GM21576 (cell line): ENCODE results near the gene PPIAL4G.
"Not testable (repeated sequence)": the region's sequence is repeated elsewhere in the genome, so short reads cannot be mapped to it uniquely, and the experiment has no call there.

Source experiments
- ATAC-seq: cut with Tn5 transposase; IDR thresholded peaks from one replicate; pipeline ENCODE4 v1.9.1; 2021; ENCODE audit warnings: mild to moderate bottlenecking, moderate library complexity; ENCODE audit not compliant: unreplicated experiment

The PPIAL4G gene

GRCh38 chr1:148483029-148483428 lies at the start of gene PPIAL4G:
Gene PPIAL4G (minus strand): TSS chr1:148483302. CDS start chr1:148483252, 50 bp downstream.
- not testable (repeated sequence) for ATAC-seq

GRCh38 chr1:148532158-148532557 lies 49.1 kb upstream of the PPIAL4G start:
- not testable (repeated sequence) for ATAC-seq

- not testable (repeated sequence) for ATAC-seq
Measured at GRCh38 chr1:148529101-148529567, 46.0 kb upstream of the PPIAL4G start.

DNA sequence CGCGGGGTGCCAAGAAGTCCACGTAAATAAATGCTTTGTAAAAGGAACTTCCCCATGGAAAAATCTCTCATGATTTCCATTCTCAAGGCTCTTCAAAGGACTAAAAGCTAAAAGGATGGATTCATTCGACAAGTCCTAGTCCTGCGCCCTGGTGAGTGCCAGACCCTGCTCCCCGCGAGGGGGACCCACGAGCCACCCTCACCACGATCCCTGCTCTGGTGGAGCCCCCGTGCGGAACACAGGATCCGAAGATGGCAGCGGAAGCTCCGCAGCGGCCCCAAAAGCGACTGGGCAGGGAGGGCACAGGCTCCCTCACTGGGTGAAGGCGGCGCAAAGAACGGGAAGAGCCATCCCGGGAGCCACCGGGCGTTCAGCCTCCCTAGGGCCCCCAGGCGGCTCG lies 45.5 kb upstream of the PPIAL4G start:
- ATAC-seq = not testable (repeated sequence)

DNA sequence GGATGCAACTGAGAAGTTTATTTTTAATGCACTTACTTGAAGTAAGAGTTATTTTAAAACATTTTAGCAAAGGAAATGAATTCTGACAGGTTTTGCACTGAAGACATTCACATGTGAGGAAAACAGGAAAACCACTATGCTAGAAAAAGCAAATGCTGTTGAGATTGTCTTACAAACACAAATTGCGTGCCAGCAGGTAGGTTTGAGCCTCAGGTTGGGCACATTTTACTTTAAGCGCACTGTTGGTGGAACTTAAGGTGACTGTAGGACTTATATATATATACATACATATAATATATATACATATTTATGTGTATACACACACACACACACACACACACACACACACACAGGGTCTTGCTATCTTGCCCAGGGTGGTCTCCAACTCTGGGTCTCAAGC lies 43.5 kb upstream of the PPIAL4G start:
- ATAC-seq = not testable (repeated sequence)

- not testable (repeated sequence) for ATAC-seq
Measured at GRCh38 chr1:148523205-148524144, 40.4 kb upstream of the PPIAL4G start.

DNA sequence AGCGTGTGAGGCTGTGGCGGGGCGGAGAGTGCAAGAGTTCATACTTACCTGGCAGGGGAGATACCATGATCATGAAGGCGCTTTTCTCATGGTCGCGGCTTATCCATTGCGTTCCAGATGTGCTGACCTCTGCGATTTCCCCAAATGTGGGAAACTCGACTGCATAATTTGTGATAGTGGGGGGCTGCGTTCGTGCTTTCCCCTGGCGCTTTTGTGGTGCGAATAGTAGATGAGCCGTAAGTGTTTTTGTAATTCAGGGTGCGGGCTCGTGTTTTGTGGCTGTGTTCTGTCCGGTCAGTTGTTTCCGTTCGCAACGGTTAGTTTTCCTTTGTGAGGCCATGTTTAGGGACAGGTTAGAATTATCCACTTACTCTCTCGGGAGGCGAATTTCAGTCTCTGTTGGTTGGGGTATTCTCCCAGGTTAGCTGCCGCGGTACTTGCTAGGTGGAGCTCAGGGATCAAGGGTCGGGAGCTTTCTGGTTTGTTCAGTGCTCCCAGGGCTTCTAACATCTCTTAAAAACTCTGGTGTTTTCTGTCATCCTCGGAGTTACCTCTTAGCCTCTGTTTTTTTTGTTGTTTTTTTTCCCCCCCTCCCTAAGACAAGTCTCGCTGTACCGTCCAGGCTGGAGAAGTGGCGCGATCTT lies 39.6 kb upstream of the PPIAL4G start:
- ATAC-seq = peak; percentile 68

- peak; percentile 51 for ATAC-seq
Measured at GRCh38 chr1:148522072-148522471, 39.0 kb upstream of the PPIAL4G start.

DNA sequence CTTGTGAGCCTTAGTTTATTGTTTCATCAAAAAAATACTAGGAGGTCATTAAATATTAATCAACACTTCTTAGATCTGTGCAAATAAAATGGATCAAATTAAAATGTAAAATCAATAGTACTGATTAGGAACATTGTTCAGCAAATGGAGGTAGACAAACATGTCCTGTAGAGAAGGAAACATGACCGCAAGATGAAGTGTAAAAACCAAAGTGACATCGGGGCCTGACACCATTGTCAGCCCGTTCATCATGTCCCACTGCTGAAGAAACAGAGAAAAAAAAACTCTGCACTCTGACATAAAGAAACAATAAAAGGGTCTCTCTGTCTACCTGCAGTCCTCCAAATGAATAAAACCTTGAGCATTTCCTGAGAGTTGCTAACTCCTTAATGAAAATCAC lies 31.2 kb upstream of the PPIAL4G start:
- ATAC-seq = not testable (repeated sequence)

GRCh38 chr1:148512571-148513184 lies 29.6 kb upstream of the PPIAL4G start:
- ATAC-seq = not testable (repeated sequence)

GRCh38 chr1:148493933-148494332 lies 10.8 kb upstream of the PPIAL4G start:
- ATAC-seq = not testable (repeated sequence)

- not testable (repeated sequence) for ATAC-seq
Measured at GRCh38 chr1:148481134-148481533, 2.0 kb downstream of the PPIAL4G start.

- ATAC-seq = not testable (repeated sequence)
Measured at GRCh38 chr1:148459694-148460093, 23.4 kb downstream of the PPIAL4G start.

GRCh38 chr1:148458901-148459581 lies 24.1 kb downstream of the PPIAL4G start:
- not testable (repeated sequence) for ATAC-seq

GRCh38 chr1:148458398-148458797 lies 24.7 kb downstream of the PPIAL4G start:
- not testable (repeated sequence) for ATAC-seq

DNA sequence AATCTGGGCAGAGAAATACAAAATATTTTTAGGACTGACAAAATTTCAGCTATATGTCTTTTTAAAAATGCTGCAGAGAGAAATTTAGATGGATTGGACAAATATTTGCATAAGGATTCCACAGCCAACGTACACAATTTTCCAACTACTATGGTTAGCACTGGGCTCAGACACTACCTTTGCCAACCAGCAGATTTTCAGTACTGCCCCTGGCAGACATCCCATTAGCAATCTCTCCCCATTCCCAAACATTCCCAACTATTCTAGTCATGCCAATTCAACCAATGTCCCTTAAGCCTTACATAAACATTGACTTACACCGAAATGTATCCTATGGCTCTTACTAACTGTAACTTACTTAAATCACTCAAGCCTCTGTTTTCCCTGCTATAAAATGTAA lies 30.3 kb downstream of the PPIAL4G start:
- not testable (repeated sequence) for ATAC-seq

DNA sequence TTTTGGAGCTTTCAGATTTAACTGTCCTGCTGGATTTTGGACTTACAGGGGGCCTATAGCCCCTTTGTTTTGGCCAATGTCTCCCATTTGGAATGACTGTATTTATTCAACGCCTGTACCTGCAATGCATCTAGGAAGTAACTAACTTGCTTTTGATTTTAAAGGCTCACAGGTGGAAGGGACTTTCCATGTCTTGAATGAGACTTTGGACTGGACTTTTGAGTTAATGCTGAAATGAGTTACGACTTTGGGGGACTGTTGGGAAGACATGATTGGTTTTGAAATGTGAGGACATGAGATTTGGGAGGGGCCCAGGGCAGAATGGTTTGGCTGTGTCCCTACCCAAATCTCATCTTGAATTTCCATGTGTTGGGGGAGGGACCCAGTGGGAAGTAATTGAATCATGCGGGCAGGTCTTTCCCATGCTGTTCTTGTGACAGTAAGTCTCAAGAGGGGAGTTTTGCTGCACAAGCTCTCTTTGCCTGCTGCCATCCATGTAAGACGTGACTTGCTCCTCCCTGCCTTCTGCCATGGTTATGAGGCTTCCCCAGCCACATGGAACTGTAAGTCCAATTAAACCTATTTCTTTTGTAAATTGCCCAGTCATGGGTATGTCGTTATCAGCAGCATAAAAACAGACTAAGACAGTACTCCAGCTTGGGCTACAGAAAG lies 43.3 kb downstream of the PPIAL4G start:
- not testable (repeated sequence) for ATAC-seq

GRCh38 chr1:148435406-148435805 lies 47.7 kb downstream of the PPIAL4G start:
- ATAC-seq = no peak

- no peak for ATAC-seq
Measured at GRCh38 chr1:148434832-148435231, 48.3 kb downstream of the PPIAL4G start.

DNA sequence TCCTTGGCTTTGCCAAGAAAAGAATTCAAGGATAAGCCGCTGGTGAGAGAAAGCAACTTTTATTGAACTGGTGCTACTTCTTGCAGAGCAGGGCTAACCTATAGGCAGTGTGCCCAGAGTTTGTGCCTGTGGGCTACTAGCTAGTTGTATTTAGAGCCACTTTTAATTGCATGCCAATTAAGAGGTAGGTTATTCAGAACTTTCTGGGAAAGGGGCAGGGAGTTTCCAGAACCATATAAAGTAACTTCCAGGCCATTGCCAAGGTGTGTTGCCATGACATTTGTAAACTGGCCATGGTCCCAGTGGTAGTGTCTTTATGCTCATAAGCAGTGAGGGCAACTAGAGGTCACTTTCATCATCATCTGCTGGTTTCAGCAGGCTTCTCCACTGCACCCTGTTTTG lies 50.2 kb downstream of the PPIAL4G start:
- not testable (repeated sequence) for ATAC-seq
